T-helper 17 cell (primary cell): ENCODE results near the gene NMT1. TPM values are rescaled to one million over a fixed set of nuclear protein-coding genes. Genes with fewer than 3 reads are reported as not detected.
A peak's percentile ranks its signal among the peaks of the same experiment; 100 is the strongest.

ENCODE experiments used
- ATAC-seq: fragments of 150-1000 bp; cut with Tn5 transposase; 2 replicates; pipeline ENCODE4 v1.10.0; 2021; ENCODE audit warnings: mild to moderate bottlenecking, moderate library complexity
- DNase-seq, 3 donors: peaks; one replicate each; pipeline versions ENCODE4 v3.0.0 to v3.0.0-alpha.2; 2020 to 2021
- H3K9me3 ChIP-seq: one replicate; pipeline ENCODE4 v1.7.0; 2013; ENCODE audit warnings: low read length, mild to moderate bottlenecking; ENCODE audit not compliant: control insufficient read depth, poor library complexity, severe bottlenecking
- H3K27ac Mint-ChIP-seq: one replicate; pipeline ENCODE4 v1.8.0; 2022; ENCODE audit warnings: mild to moderate bottlenecking, moderate library complexity, mixed read lengths
- H3K27me3 Mint-ChIP-seq: one replicate; pipeline ENCODE4 v1.8.0; 2022; ENCODE audit warnings: mixed read lengths
- H3K36me3 Mint-ChIP-seq: one replicate; pipeline ENCODE4 v1.8.0; 2022; ENCODE audit warnings: low read depth, mixed read lengths
- H3K4me1 Mint-ChIP-seq: one replicate; pipeline ENCODE4 v1.8.0; 2022; ENCODE audit warnings: mild to moderate bottlenecking, mixed read lengths
- H3K4me3 Mint-ChIP-seq: one replicate; pipeline ENCODE4 v1.8.0; 2022; ENCODE audit warnings: mild to moderate bottlenecking, moderate library complexity, mixed read lengths
- total RNA-seq, 4 donors: library from RNA in 2 of 4; stranded (reverse) in 2 of 4; gene quantifications; one replicate each; pipeline ENCODE4 v1.2.3 and lab custom pipeline; 2022 to 2026

Gene NMT1
- total RNA-seq, 2 donors from 2014 or later = 78.2 to 85.9 TPM

- no peak overlapping the region for H3K4me3 Mint-ChIP-seq
- H3K27ac Mint-ChIP-seq = peak overlapping the region; percentile 67
- ATAC-seq = no peak
- H3K36me3 Mint-ChIP-seq = no peaks in the 10 kb centered on the region
- DNase-seq = no peak
- no peaks in the 10 kb centered on the region for H3K27me3 Mint-ChIP-seq
- H3K9me3 ChIP-seq = no peaks in the 10 kb centered on the region
- H3K4me1 Mint-ChIP-seq = peaks cover 17% of the 10 kb centered on the region
Measured at GRCh38 chr17:45073414-45074070, 12.4 kb downstream of the NMT1 start.

GRCh38 chr17:45077643-45078042 lies 16.5 kb downstream of the NMT1 start:
- H3K4me3 Mint-ChIP-seq = no peak overlapping the region
- H3K27ac Mint-ChIP-seq = peak overlapping the region; percentile 54
- DNase-seq = no peak
- no peaks in the 10 kb centered on the region for H3K36me3 Mint-ChIP-seq
- no peak for ATAC-seq
- H3K9me3 ChIP-seq = no peaks in the 10 kb centered on the region
- H3K27me3 Mint-ChIP-seq = no peaks in the 10 kb centered on the region
- H3K4me1 Mint-ChIP-seq = peaks cover 17% of the 10 kb centered on the region

- Mint-ChIP-seq H3K27me3 (no peaks in the 10 kb centered on the region), H3K27ac (peak overlapping the region; percentile 60), H3K36me3 (no peaks in the 10 kb centered on the region), H3K4me3 (no peak overlapping the region), H3K4me1 (peaks cover 11% of the 10 kb centered on the region)
- no peaks in the 10 kb centered on the region for H3K9me3 ChIP-seq
- no peak for ATAC-seq
- DNase-seq = no peak
Measured at GRCh38 chr17:45081047-45081703, 20.1 kb downstream of the NMT1 start.

GRCh38 chr17:45086391-45086790 lies 25.3 kb downstream of the NMT1 start:
- Mint-ChIP-seq H3K4me3 (no peak overlapping the region), H3K4me1 (peaks cover 4% of the 10 kb centered on the region), H3K36me3 (peaks cover 3% of the 10 kb centered on the region), H3K27me3 (no peaks in the 10 kb centered on the region), H3K27ac (no peak overlapping the region)
- no peaks in the 10 kb centered on the region for H3K9me3 ChIP-seq
- DNase-seq (no peak), ATAC-seq (no peak)

- Mint-ChIP-seq H3K4me1 (peaks cover 3% of the 10 kb centered on the region), H3K36me3 (peaks cover 3% of the 10 kb centered on the region), H3K27me3 (no peaks in the 10 kb centered on the region), H3K27ac (no peak overlapping the region), H3K4me3 (no peak overlapping the region)
- no peaks in the 10 kb centered on the region for H3K9me3 ChIP-seq
- no peak for ATAC-seq
- DNase-seq = no peak
Measured at GRCh38 chr17:45086865-45087503, 25.9 kb downstream of the NMT1 start.

- DNase-seq (no peak), ATAC-seq (no peak)
- H3K9me3 ChIP-seq = no peaks in the 10 kb centered on the region
- Mint-ChIP-seq H3K4me1 (peaks cover 3% of the 10 kb centered on the region), H3K36me3 (peaks cover 3% of the 10 kb centered on the region), H3K27ac (no peak overlapping the region), H3K27me3 (no peaks in the 10 kb centered on the region), H3K4me3 (no peak overlapping the region)
Measured at GRCh38 chr17:45087504-45087975, 26.4 kb downstream of the NMT1 start.

- no peaks in the 10 kb centered on the region for H3K9me3 ChIP-seq
- ATAC-seq (no peak), DNase-seq (no peak)
- no peak overlapping the region for H3K4me3 Mint-ChIP-seq
- no peak overlapping the region for H3K27ac Mint-ChIP-seq
- peaks cover 3% of the 10 kb centered on the region for H3K36me3 Mint-ChIP-seq
- H3K4me1 Mint-ChIP-seq = peaks cover 3% of the 10 kb centered on the region
- no peaks in the 10 kb centered on the region for H3K27me3 Mint-ChIP-seq
Measured at GRCh38 chr17:45087978-45088377, 26.9 kb downstream of the NMT1 start.

- ATAC-seq (no peak), DNase-seq (no peak)
- Mint-ChIP-seq H3K4me1 (peaks cover 3% of the 10 kb centered on the region), H3K36me3 (peaks cover 3% of the 10 kb centered on the region), H3K27ac (no peak overlapping the region), H3K4me3 (no peak overlapping the region), H3K27me3 (no peaks in the 10 kb centered on the region)
- no peaks in the 10 kb centered on the region for H3K9me3 ChIP-seq
Measured at GRCh38 chr17:45088741-45089140, 27.6 kb downstream of the NMT1 start.

GRCh38 chr17:45090711-45091110 lies 29.6 kb downstream of the NMT1 start:
- Mint-ChIP-seq H3K36me3 (peaks cover 3% of the 10 kb centered on the region), H3K27ac (no peak overlapping the region)

GRCh38 chr17:45091778-45092425 lies 30.8 kb downstream of the NMT1 start:
- peak overlapping the region; percentile 32 for H3K27ac Mint-ChIP-seq
- no peak for ATAC-seq
- H3K4me1 Mint-ChIP-seq = peaks cover 5% of the 10 kb centered on the region
- H3K36me3 Mint-ChIP-seq = peaks cover 6% of the 10 kb centered on the region
- H3K27me3 Mint-ChIP-seq = no peaks in the 10 kb centered on the region
- no peak for DNase-seq
- no peak overlapping the region for H3K4me3 Mint-ChIP-seq
- H3K9me3 ChIP-seq = no peaks in the 10 kb centered on the region

More at GRCh38 chr17:45090711-45091110, 29.6 kb downstream of the NMT1 start:
- no peaks in the 10 kb centered on the region for H3K27me3 Mint-ChIP-seq
- H3K4me3 Mint-ChIP-seq = no peak overlapping the region
- H3K9me3 ChIP-seq = no peaks in the 10 kb centered on the region
- DNase-seq = no peak
- ATAC-seq = no peak
- H3K4me1 Mint-ChIP-seq = peaks cover 3% of the 10 kb centered on the region

- ATAC-seq (no peak), DNase-seq (no peak)
- H3K9me3 ChIP-seq = no peaks in the 10 kb centered on the region
- Mint-ChIP-seq H3K36me3 (peaks cover 6% of the 10 kb centered on the region), H3K27ac (peak overlapping the region; percentile 32), H3K4me3 (no peak overlapping the region), H3K27me3 (no peaks in the 10 kb centered on the region), H3K4me1 (peaks cover 5% of the 10 kb centered on the region)
Measured at GRCh38 chr17:45092911-45093430, 31.9 kb downstream of the NMT1 start.

GRCh38 chr17:45093444-45094110 lies 32.5 kb downstream of the NMT1 start:
- no peak overlapping the region for H3K27ac Mint-ChIP-seq
- H3K27me3 Mint-ChIP-seq = no peaks in the 10 kb centered on the region
- peaks cover 8% of the 10 kb centered on the region for H3K36me3 Mint-ChIP-seq

More at GRCh38 chr17:45093444-45094110, 32.5 kb downstream of the NMT1 start:
- H3K4me3 Mint-ChIP-seq = no peak overlapping the region
- no peaks in the 10 kb centered on the region for H3K9me3 ChIP-seq
- DNase-seq (no peak), ATAC-seq (no peak)
- peaks cover 5% of the 10 kb centered on the region for H3K4me1 Mint-ChIP-seq
